Measurements from ENCODE around the gene CASQ1. TPM values are rescaled to one million over a fixed set of nuclear protein-coding genes. Genes with fewer than 3 reads are reported as not detected.

The CASQ1 gene
- total and polyA plus RNA-seq, 9 of the 15 experiments (the other 6 are each of a cell fraction or from before 2014, with no cell fraction given), result not detected

DNA sequence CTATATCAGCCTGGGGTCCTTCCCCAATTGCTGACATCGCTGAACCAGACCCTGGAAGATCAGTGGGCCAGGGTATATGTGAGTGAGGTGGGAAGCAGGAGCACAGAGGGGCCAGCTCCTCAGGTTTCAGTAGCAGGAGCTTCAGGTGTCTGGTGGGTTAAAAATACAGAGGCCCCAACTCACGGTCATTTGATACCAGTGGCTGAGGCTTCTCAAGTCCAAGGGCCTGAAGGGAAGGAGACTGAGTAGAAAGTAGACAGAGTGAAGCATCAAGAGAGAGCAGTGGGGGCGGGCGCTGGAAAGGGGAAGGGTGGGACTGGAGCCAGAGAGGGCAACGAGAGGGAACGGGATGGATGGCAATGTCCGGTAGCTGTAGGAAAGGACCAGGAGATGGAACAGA is 2.0 kb upstream of the CASQ1 start:
- H3K79me2 ChIP-seq (ENCODE audit: control insufficient read depth, insufficient read depth, low read length), result no peaks in the 10 kb centered on the region
- ATAC-seq (no peak), DNase-seq (ENCODE audit: extremely low read depth in 1 of 4, low spot score in 3 of 4) (no peak), FAIRE-seq (no peak)
- no peaks in the 10 kb centered on the region for H3K36me3 ChIP-seq (ENCODE audit: control insufficient read depth, insufficient read depth, low read length)
- no peaks in the 10 kb centered on the region for H3K9me3 ChIP-seq (replicated peaks; ENCODE audit: control insufficient read depth, insufficient read depth, low read depth, low read length)
- no peaks in the 10 kb centered on the region for H4K20me1 ChIP-seq (replicated peaks; ENCODE audit: control insufficient read depth, insufficient read depth, low read length)
- intact Hi-C loops (cut with micrococcal nuclease), result no loop called here
- H3K4me2 ChIP-seq (ENCODE audit: insufficient read depth, low read length), result no peak overlapping the region
- BruUV-seq (replicated peaks), result no TSS peak
- TF ChIP-seq FOXP1 (CRISPR knock-in tag; IDR thresholded peaks at IDR 0.05) (no peak), CBFB (CRISPR knock-in tag; IDR thresholded peaks at IDR 0.05) (no peak), ZNF79 (CRISPR knock-in tag; IDR thresholded peaks at IDR 0.05; ENCODE audit: low read depth) (no peak), HNRNPK (IDR thresholded peaks at IDR 0.05; ENCODE audit: low read depth, low read length, poor library complexity, severe bottlenecking) (no peak), GTF2E2 (tag; IDR thresholded peaks at IDR 0.05) (no peak), POLR2AphosphoS2 (IDR thresholded peaks at IDR 0.05; ENCODE audit: low read length) (no peak), ELF4 (CRISPR knock-in tag; IDR thresholded peaks at IDR 0.05) (no peak), ZNF586 (CRISPR knock-in tag; conservative IDR thresholded peaks at IDR 0.05) (no peak), PML (IDR thresholded peaks at IDR 0.05; ENCODE audit: low read length) (no peak), IFI16 (CRISPR knock-in tag; IDR thresholded peaks at IDR 0.05) (no peak), SMAD1 (IDR thresholded peaks at IDR 0.05; ENCODE audit: low read depth, low read length, partially characterized antibody) (no peak), FUS (optimal IDR thresholded peaks at IDR 0.05; ENCODE audit: low read depth, low read length) (no peak), NFYB (IDR thresholded peaks at IDR 0.05; ENCODE audit: extremely low read depth, insufficient read length) (no peak)
- TF ChIP-seq, protein P1, sequence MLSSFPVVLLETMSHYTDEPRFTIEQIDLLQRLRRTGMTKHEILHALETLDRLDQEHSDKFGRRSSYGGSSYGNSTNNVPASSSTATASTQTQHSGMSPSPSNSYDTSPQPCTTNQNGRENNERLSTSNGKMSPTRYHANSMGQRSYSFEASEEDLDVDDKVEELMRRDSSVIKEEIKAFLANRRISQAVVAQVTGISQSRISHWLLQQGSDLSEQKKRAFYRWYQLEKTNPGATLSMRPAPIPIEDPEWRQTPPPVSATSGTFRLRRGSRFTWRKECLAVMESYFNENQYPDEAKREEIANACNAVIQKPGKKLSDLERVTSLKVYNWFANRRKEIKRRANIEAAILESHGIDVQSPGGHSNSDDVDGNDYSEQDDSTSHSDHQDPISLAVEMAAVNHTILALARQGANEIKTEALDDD (IDR thresholded peaks at IDR 0.05), result no peak
- in situ Hi-C loops (cut with MboI), result no loop called here
- WGBS (ENCODE audit: insufficient coverage, low coverage, missing lambda C conversion rate), result 11% methylated on average over 2 of the region's 7 CpGs
- H3K4me3 ChIP-seq, result no peak overlapping the region
- H3K27me3 ChIP-seq (ENCODE audit: control insufficient read depth in 2 of 2, insufficient read depth in 2 of 2, low read length in 2 of 2), result peaks cover 22 to 48% of the 10 kb centered on the region in 2 experiments; a peak in 4 of 5 replicates
- H3K9ac ChIP-seq (ENCODE audit: insufficient read depth in 1 of 2, low read depth in 2 of 2, low read length in 2 of 2), result no peak overlapping the region
- CTCF ChIA-PET (ENCODE audit: low intra/inter-chr PET ratio), result no interaction called here
- peaks cover 2 to 4% of the 10 kb centered on the region in 2 experiments for H3K4me1 ChIP-seq (replicated peaks in 1 of 2; ENCODE audit: control insufficient read depth in 2 of 2, insufficient read depth in 2 of 2, low read length in 2 of 2)
- POLR2A ChIA-PET, result interaction anchor here (0.5 kb wide), 1 partner anchor 172 kb away, joined by 5 read pairs; no protein-coding TSS in a partner anchor
- no peak overlapping the region for H3K27ac ChIP-seq (ENCODE audit: extremely low read depth, low read depth, low read length)
- H3K9me1 ChIP-seq (ENCODE audit: control insufficient read depth, insufficient read depth, low read length), result no peaks in the 10 kb centered on the region
- H2AFZ ChIP-seq (ENCODE audit: low read depth, low read length), result no peak overlapping the region

Data from K562 (cell line).